ENCODE results near the gene GPM6B. TPM values are rescaled to one million over a fixed set of nuclear protein-coding genes. Genes with fewer than 3 reads are reported as not detected.
A peak's percentile ranks its signal among the peaks of the same experiment; 100 is the strongest.

Gene GPM6B
- total RNA-seq, 1 donor from 2014 or later: under 0.01 TPM

DNA sequence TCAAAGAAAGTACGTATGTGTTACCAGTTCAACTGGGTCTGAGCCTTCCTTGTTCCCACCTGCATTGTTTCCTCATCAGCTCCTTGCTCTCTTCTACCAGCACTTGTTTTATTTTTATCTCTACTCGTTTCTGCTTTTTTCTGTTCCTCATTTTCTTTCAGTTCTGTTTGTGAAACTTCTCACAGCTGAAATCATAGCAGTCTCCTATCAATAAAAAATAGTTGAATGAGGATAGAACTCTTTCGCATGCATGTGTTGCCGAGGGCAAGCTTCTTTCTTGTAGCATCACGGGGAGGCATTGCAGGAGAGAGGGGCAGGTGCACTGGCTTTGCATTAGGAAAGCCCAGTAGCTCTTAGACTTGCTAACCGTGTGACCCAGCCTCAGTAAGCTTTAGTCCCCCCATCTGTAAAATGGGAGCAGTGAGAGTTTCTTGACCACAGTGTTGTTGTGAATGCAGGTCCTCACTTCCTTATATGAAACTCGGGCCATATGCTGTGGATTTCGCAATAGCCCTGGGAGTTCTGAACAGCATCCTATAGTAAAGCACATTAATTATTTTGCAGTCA is 57.7 kb downstream of the GPM6B start:
- no peak for FAIRE-seq
- Histone ChIP-seq H3K4me3 (ENCODE audit: low read depth, low read length) (no peak overlapping the region), H3K36me3 (ENCODE audit: control insufficient read depth, insufficient read depth, low read length) (peaks cover 8% of the 10 kb centered on the region), H3K27me3 (ENCODE audit: control insufficient read depth, insufficient read depth, low read length) (no peaks in the 10 kb centered on the region)
- TF ChIP-seq, protein P1, sequence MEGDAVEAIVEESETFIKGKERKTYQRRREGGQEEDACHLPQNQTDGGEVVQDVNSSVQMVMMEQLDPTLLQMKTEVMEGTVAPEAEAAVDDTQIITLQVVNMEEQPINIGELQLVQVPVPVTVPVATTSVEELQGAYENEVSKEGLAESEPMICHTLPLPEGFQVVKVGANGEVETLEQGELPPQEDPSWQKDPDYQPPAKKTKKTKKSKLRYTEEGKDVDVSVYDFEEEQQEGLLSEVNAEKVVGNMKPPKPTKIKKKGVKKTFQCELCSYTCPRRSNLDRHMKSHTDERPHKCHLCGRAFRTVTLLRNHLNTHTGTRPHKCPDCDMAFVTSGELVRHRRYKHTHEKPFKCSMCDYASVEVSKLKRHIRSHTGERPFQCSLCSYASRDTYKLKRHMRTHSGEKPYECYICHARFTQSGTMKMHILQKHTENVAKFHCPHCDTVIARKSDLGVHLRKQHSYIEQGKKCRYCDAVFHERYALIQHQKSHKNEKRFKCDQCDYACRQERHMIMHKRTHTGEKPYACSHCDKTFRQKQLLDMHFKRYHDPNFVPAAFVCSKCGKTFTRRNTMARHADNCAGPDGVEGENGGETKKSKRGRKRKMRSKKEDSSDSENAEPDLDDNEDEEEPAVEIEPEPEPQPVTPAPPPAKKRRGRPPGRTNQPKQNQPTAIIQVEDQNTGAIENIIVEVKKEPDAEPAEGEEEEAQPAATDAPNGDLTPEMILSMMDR (IDR thresholded peaks at IDR 0.05; ENCODE audit: insufficient read depth, low read length, severe bottlenecking): no peak
- no peak for DNase-seq (ENCODE audit: low read depth)

DNA sequence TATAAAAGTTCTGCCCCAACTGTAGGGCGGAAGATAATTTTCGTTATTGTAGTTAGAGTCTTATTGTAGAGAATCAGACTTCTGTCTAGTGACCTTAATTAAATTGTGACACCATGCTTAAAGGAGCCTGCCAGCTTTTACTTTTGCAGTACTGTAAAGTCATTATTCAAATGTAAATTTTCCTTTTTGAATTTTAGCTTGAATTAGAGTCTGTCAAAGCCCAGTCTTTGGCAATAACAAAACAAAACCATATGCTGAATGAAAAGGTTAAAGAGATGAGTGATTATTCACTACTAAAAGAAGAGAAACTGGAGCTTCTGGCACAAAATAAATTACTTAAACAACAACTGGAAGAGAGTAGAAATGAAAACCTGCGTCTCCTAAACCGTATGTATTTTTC is 60.5 kb downstream of the GPM6B start:
- TF ChIP-seq, protein P1 (IDR thresholded peaks at IDR 0.05; ENCODE audit: insufficient read depth, low read length, severe bottlenecking): no peak
- no peaks in the 10 kb centered on the region for H3K27me3 ChIP-seq (ENCODE audit: control insufficient read depth, insufficient read depth, low read length)
- H3K4me3 ChIP-seq (ENCODE audit: low read depth, low read length): no peak overlapping the region
- peaks cover 4% of the 10 kb centered on the region for H3K36me3 ChIP-seq (ENCODE audit: control insufficient read depth, insufficient read depth, low read length)
- no peak for FAIRE-seq
- DNase-seq (ENCODE audit: low read depth): no peak

DNA sequence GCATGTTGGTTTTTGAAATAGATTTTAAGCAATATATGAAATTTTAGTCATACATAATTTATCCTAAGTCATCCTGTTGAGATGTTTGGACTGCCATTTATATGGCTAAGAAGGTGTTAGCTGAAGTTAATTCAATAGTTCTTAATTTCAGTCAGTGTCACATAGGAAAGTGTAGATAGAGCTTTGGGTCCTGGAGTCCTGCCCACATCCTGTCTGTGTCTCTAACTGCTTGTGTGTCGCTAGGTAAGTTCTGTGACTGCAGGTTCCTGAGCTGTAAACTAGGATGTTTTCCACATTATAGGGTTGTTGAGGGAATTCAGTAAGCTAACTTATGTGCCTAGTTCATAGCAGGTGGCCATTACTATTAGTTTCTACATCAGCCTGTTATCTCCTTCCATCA is 61.6 kb downstream of the GPM6B start:
- DNase-seq (ENCODE audit: low read depth): no peak
- no peaks in the 10 kb centered on the region for H3K27me3 ChIP-seq (ENCODE audit: control insufficient read depth, insufficient read depth, low read length)
- FAIRE-seq: no peak
- H3K4me3 ChIP-seq (ENCODE audit: low read depth, low read length): no peak overlapping the region
- TF ChIP-seq, protein P1 (IDR thresholded peaks at IDR 0.05; ENCODE audit: insufficient read depth, low read length, severe bottlenecking): no peak
- H3K36me3 ChIP-seq (ENCODE audit: control insufficient read depth, insufficient read depth, low read length): peaks cover 4% of the 10 kb centered on the region

DNA sequence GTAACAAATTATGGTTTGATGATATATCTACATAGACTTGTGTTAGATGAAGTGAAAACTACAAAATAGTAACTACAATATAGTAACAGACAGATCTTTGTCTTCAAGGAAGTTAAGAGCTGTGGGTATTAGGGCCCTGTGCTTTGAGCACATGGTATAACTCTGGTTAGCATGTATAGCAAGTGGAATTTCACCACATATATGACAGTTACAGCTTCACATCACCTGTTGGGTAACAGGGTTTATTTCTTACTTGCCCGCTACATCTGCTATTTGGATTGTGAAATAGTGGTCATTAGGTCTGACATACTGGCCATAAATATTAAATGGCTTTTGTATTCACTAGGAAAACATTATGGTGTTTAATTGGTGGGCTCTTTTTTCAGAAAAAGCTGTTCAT is 62.1 kb downstream of the GPM6B start:
- no peak overlapping the region for H3K4me3 ChIP-seq (ENCODE audit: low read depth, low read length)
- H3K27me3 ChIP-seq (ENCODE audit: control insufficient read depth, insufficient read depth, low read length): no peaks in the 10 kb centered on the region
- H3K36me3 ChIP-seq (ENCODE audit: control insufficient read depth, insufficient read depth, low read length): peaks cover 4% of the 10 kb centered on the region
- no peak for DNase-seq (ENCODE audit: low read depth)
- FAIRE-seq: no peak
- TF ChIP-seq, protein P1 (IDR thresholded peaks at IDR 0.05; ENCODE audit: insufficient read depth, low read length, severe bottlenecking): no peak

DNA sequence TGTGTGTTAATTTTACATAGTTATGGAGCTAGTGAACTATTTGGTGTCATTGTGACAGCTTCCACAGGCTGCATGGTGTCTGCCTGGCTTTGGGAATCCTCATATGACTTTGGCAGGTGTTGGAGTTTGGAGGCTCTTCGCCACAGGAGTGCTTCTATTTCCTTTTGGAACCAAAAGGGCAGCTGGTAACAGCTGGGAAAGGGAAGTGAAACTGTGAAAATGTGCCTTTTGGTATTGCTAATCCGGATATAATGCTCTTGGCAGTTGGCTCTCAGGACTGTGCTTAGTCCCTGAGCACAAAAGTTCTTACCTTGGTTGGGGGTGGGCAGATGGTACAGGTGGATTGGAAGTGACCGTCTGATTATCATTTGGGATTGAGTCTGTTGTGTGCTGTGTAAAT is 64.2 kb downstream of the GPM6B start:
- Histone ChIP-seq H3K27me3 (ENCODE audit: control insufficient read depth, insufficient read depth, low read length) (no peaks in the 10 kb centered on the region), H3K36me3 (ENCODE audit: control insufficient read depth, insufficient read depth, low read length) (peaks cover 4% of the 10 kb centered on the region), H3K4me3 (ENCODE audit: low read depth, low read length) (no peak overlapping the region)
- FAIRE-seq: no peak
- DNase-seq (ENCODE audit: low read depth): no peak
- TF ChIP-seq, protein P1 (IDR thresholded peaks at IDR 0.05; ENCODE audit: insufficient read depth, low read length, severe bottlenecking): no peak

DNA sequence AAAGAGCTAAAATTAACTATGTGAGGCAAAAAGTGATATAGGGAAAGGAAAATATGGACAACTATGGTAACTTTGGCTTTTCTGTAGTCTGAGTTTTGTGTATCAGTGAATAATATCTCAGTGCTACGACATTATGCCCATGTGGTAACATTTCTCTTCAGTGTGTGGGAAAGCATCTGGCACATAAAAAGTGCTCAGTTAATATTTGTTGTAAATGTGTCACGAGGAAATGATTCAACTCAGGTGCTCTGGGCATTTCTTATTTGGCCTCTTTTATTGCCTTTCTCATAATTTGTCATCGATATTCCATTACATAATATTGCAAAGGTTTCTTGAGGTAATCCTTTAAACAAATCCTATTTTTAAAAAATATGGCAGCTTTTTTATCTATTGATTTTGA is 64.8 kb downstream of the GPM6B start:
- Histone ChIP-seq H3K4me3 (ENCODE audit: low read depth, low read length) (no peak overlapping the region), H3K27me3 (ENCODE audit: control insufficient read depth, insufficient read depth, low read length) (no peaks in the 10 kb centered on the region), H3K36me3 (ENCODE audit: control insufficient read depth, insufficient read depth, low read length) (peaks cover 4% of the 10 kb centered on the region)
- DNase-seq (ENCODE audit: low read depth): peak; percentile 71
- TF ChIP-seq, protein P1 (IDR thresholded peaks at IDR 0.05; ENCODE audit: insufficient read depth, low read length, severe bottlenecking): no peak
- no peak for FAIRE-seq
